Psoas muscle (tissue), 8 donors: ENCODE results near the gene IFNG-AS1. TPM values are rescaled to one million over a fixed set of nuclear protein-coding genes. Genes with fewer than 3 reads are reported as not detected.
A peak's percentile ranks its signal among the peaks of the same experiment; 100 is the strongest.

Source experiments
- ATAC-seq, 4 donors: fragments of 200-7000 bp; cut with Tn5 transposase; one replicate each; pipeline ENCODE4 v1.9.1; 2020; ENCODE audit warnings: moderate library complexity in 3 of 4, mild to moderate bottlenecking in 2 of 4
- DNase-seq, 2 donors: peaks; one replicate each; pipeline ENCODE4 v3.0.0-alpha.2; 2020
- H3K27ac ChIP-seq: fragments of 200-600 bp; one replicate; pipeline ENCODE4 v1.8.0; 2022
- H3K27me3 ChIP-seq, 3 donors: fragments of 200-600 bp in 1 of 3; one replicate each; pipeline versions ENCODE4 v1.6.1 to v1.8.0; 2013 to 2022; ENCODE audit warnings: low read length in 2 of 3, mild to moderate bottlenecking in 2 of 3, moderate library complexity in 1 of 3; ENCODE audit not compliant: insufficient read depth in 3 of 3
- H3K36me3 ChIP-seq, 2 donors: fragments of 200-600 bp in 1 of 2; one replicate each; pipeline versions ENCODE4 v1.6.1 to v1.8.0; 2013 to 2022; ENCODE audit warnings: low read depth in 1 of 2, mild to moderate bottlenecking in 1 of 2, moderate library complexity in 1 of 2; ENCODE audit not compliant: insufficient read depth in 1 of 2
- H3K4me1 ChIP-seq: fragments of 200-600 bp; one replicate; pipeline ENCODE4 v1.8.0; 2022
- H3K4me3 ChIP-seq: fragments of 200-600 bp; one replicate; pipeline ENCODE4 v1.8.0; 2022; ENCODE audit warnings: mild to moderate bottlenecking
- H3K9me3 ChIP-seq: fragments of 200-600 bp; one replicate; pipeline ENCODE4 v1.8.0; 2022
- WGBS, 3 donors: extraction: QIAGEN DNeasy Blood & Tissue Kit; methylation state at CpG; one replicate each; pipeline versions ENCODE4 v1.1.6 to v1.1.7; 2013; 5-methylcytosine and 5-hydroxymethylcytosine counted together
- intact Hi-C, 2 donors: fragments of 100-400 bp; cut with DNase I; formaldehyde crosslinking; loops; one replicate each; pipeline versions ENCODE4 v1.11.0 to v1.14.2; 2022
- polyA plus RNA-seq, 3 donors: library from polyadenylated mRNA; stranded (reverse); fragments of 200-250 nt; gene quantifications; one replicate each; pipeline ENCODE4 v1.2.3, GENCODE V29; 2013
- total RNA-seq, 4 donors: library from RNA; stranded (reverse); fragmentation: NEBNext Ultra II Directional in 2 of 4; extraction: Animal tissue kit (Norgen Biotek cat#: 25700) in 2 of 4; gene quantifications; one replicate each; pipeline versions ENCODE4 v1.2.1 to v1.2.4, GENCODE V29; 2021 to 2023
- TF ChIP-seq, protein P1 (sequence below): fragments of 200-600 bp; IDR thresholded peaks from one replicate; pipeline ENCODE4 v1.8.0; 2022; ENCODE audit warnings: antibody characterized with exemption
- donor health status: healthy with polysubstance abuse.
- donor health status: DM: no; HTN: no; CAD: no; lungs with moderate emphysema.
- donor health status: Bipolar disorder and iron deficiency.
- donor health status: healthy.
- donor health status: DM: yes; HTN: yes; CAD: no.
- donor health status: DM: no; HTN: no; CAD: no.
- donor health status: DM: no; HTN: no; CAD: no.
- donor health status: DM: yes; HTN: yes; CAD: no.

Gene IFNG-AS1
- total and polyA plus RNA-seq, 7 donors = 0.08 to 0.21 TPM; not detected in 5

DNA sequence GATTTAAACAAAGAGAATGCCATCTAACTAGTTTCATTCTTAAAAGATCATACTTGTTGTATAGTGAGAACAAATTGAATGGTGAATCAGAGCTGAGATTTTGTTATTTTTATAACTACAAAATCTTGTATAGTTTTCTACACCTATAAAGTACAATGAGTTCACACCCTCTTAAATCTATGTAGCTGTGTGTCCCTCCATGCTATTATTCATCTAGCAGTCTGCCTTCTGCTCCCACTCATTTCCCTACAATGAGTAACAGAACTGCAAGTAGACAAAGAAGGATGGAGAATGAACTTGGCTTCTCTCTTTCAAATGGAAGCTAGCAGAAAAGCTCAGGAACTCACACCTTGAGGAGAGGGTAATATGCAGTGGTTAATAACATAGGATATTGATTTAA, 7.1 kb downstream of the IFNG-AS1 start:
- intact Hi-C loops = loop anchor here in 1 of 2 donors (5.0 kb wide), 1 partner anchor 1544 kb away; no protein-coding TSS in a partner anchor
- Histone ChIP-seq H3K4me3 (no peak overlapping the region), H3K27ac (no peak overlapping the region), H3K9me3 (no peaks in the 10 kb centered on the region), H3K27me3 (no peaks in the 10 kb centered on the region), H3K36me3 (no peaks in the 10 kb centered on the region), H3K4me1 (no peaks in the 10 kb centered on the region)
- no peak for ATAC-seq
- TF ChIP-seq, protein P1, sequence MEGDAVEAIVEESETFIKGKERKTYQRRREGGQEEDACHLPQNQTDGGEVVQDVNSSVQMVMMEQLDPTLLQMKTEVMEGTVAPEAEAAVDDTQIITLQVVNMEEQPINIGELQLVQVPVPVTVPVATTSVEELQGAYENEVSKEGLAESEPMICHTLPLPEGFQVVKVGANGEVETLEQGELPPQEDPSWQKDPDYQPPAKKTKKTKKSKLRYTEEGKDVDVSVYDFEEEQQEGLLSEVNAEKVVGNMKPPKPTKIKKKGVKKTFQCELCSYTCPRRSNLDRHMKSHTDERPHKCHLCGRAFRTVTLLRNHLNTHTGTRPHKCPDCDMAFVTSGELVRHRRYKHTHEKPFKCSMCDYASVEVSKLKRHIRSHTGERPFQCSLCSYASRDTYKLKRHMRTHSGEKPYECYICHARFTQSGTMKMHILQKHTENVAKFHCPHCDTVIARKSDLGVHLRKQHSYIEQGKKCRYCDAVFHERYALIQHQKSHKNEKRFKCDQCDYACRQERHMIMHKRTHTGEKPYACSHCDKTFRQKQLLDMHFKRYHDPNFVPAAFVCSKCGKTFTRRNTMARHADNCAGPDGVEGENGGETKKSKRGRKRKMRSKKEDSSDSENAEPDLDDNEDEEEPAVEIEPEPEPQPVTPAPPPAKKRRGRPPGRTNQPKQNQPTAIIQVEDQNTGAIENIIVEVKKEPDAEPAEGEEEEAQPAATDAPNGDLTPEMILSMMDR = no peak
- DNase-seq = no peak

DNA sequence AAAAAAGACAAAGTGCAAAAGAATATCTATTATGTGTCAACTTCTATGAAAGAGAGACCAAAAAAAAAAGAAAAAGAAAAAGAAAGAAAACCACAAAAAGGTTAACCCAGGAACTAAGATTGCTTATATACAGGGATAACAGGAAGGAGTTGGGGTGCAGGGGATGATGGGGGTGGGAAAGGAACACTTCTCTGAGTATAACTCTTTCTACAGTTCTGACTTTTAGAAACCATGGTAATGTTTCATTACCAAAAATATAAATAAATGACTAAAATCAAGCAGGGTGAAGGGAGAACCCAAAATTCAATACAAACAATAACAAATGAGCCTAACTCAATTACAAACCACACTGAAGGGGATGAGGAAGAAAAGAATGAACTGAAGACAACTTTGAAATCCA, 9.1 kb downstream of the IFNG-AS1 start:
- no peaks in the 10 kb centered on the region for H3K36me3 ChIP-seq
- no peak overlapping the region for H3K27ac ChIP-seq
- TF ChIP-seq, protein P1 = no peak
- no peaks in the 10 kb centered on the region for H3K9me3 ChIP-seq
- no peaks in the 10 kb centered on the region for H3K27me3 ChIP-seq
- ATAC-seq (no peak), DNase-seq (no peak)
- no peaks in the 10 kb centered on the region for H3K4me1 ChIP-seq
- intact Hi-C loops = loop anchor here in 1 of 2 donors (5.0 kb wide), 1 partner anchor 1546 kb away; no protein-coding TSS in a partner anchor
- no peak overlapping the region for H3K4me3 ChIP-seq

DNA sequence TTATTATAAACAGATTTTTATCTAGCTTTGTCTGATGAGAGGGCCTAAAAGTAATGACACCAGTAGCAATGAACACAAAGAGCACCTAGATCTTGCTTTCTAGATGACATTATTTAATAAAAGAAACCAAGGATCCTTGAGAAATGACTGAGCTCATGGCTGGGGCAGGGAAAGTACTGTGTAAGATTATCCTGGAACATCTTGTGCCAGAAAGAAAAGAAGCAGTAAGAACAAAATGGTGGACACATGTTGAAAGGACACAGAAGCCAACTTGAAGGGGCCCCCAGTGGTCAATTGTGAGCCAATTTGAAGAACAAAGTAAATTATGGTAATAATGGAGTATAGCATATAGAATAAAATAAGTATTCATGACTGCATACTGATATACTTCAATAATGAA, 10.0 kb downstream of the IFNG-AS1 start:
- ATAC-seq (peak in 2 of 4 donors; percentile 59 to 86), DNase-seq (no peak)
- Histone ChIP-seq H3K27ac (no peak overlapping the region), H3K27me3 (no peaks in the 10 kb centered on the region), H3K4me1 (no peaks in the 10 kb centered on the region), H3K4me3 (no peak overlapping the region), H3K36me3 (no peaks in the 10 kb centered on the region), H3K9me3 (no peaks in the 10 kb centered on the region)
- intact Hi-C loops = loop anchor here in 1 of 2 donors (5.0 kb wide), 1 partner anchor 1547 kb away; no protein-coding TSS in a partner anchor
- TF ChIP-seq, protein P1 = no peak

DNA sequence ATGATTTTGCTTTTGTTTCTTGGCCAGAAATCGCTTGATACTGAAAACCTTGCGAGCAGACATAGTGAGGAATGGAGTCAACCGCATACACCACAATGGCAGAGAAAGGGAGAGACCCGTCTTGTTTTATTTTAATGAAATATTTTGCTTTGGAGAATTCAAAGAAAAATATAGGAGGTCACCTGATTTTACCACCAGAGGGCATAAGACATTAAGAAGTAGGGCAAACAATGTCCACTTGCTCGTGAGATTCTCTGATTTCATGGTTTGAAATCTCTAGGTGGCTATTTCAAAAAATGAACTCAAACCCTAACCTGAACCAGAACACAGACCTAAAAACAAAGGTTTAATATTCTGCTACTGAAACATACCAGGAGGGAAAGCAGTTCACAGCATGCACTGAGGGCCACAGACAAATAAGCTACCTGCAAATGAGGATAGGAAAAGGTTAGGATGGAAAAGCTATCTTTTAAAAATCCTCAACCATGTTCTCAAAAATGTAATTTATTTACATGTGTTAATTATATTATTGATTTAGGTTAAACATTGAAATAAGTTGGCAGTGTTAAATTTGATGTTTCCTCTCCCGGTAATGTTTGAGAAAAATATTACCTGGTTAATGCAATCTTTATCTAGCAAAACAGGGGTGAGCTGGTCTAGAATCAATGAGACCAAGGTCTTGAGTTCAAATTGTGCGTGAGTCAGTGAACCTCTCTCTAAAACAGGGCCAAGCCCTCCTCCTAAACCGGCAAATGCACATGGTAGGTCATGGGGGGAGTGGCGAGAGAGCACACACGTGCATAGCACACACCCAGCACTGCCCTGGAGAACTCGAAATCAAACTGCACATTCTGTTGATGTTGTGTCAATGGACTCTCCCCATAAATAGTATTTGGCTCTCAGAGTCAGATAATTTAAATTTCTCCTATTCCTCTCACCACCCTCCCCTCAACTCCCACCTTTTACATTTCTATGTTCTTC, 12.5 kb downstream of the IFNG-AS1 start:
- TF ChIP-seq, protein P1 = no peak
- Histone ChIP-seq H3K27me3 (no peaks in the 10 kb centered on the region), H3K27ac (no peak overlapping the region), H3K9me3 (no peaks in the 10 kb centered on the region), H3K4me3 (no peak overlapping the region), H3K4me1 (no peaks in the 10 kb centered on the region), H3K36me3 (no peaks in the 10 kb centered on the region)
- no peak for DNase-seq
- intact Hi-C loops = no loop called here
- ATAC-seq = no peak
- 80 to 85% (median 80%) methylated on average over 11 of the region's 11 CpGs for WGBS, 3 donors
